Activated naive CD8-positive, alpha-beta T cell treated with anti-CD3 and anti-CD28 coated beads, Interleukin-2, amount 10 ng/mL, durations not matched to agents 7 days and 5 days (primary cell): Measurements from ENCODE around the gene REL. TPM values are rescaled to one million over a fixed set of nuclear protein-coding genes. Genes with fewer than 3 reads are reported as not detected.

Source experiments
- ATAC-seq: fragments of 150-1000 bp; cut with Tn5 transposase; one replicate; pipeline ENCODE4 v1.10.0; 2021; ENCODE audit warnings: low read depth, moderate library complexity
- POLR2A ChIA-PET: fragments of 350-600 bp; sonication (Branson Sonifier 250); formaldehyde crosslinking; loops from one replicate; lab custom pipeline; 2021; ENCODE audit warnings: antibody characterized with exemption; lab: Charles Lee
- DNase-seq: peaks from one replicate; pipeline ENCODE4 v3.0.0; 2021
- H3K27ac Mint-ChIP-seq: one replicate; pipeline ENCODE4 v1.8.0; 2022; ENCODE audit warnings: mild to moderate bottlenecking, mixed read lengths
- H3K27me3 Mint-ChIP-seq: one replicate; pipeline ENCODE4 v1.8.0; 2022; ENCODE audit warnings: mild to moderate bottlenecking, moderate library complexity, mixed read lengths
- H3K36me3 Mint-ChIP-seq: one replicate; pipeline ENCODE4 v1.8.0; 2021; ENCODE audit warnings: mild to moderate bottlenecking, mixed read lengths
- H3K4me1 Mint-ChIP-seq: one replicate; pipeline ENCODE4 v1.8.0; 2021; ENCODE audit warnings: mixed read lengths
- H3K4me3 Mint-ChIP-seq: one replicate; pipeline ENCODE4 v1.8.0; 2022; ENCODE audit warnings: mild to moderate bottlenecking, moderate library complexity, mixed read lengths
- H3K9me3 Mint-ChIP-seq: one replicate; pipeline ENCODE4 v1.8.0; 2021; ENCODE audit warnings: mixed read lengths
- total RNA-seq, 2 experiments: library from RNA; stranded (reverse); gene quantifications; one replicate each; pipeline ENCODE4 v1.2.3, GENCODE V29; 2021

The REL gene
- total RNA-seq, 2 experiments from 2014 or later, result 27.9 to 28.8 TPM

- H3K36me3 Mint-ChIP-seq, result peaks cover 21% of the 10 kb centered on the region
- peaks cover 1% of the 10 kb centered on the region for H3K9me3 Mint-ChIP-seq
- POLR2A ChIA-PET, result no interaction called here
- H3K27me3 Mint-ChIP-seq, result no peaks in the 10 kb centered on the region
- no peak overlapping the region for H3K4me3 Mint-ChIP-seq
- no peak overlapping the region for H3K27ac Mint-ChIP-seq
- ATAC-seq (no peak), DNase-seq (no peak)
- H3K4me1 Mint-ChIP-seq, result peaks cover 9% of the 10 kb centered on the region
Measured at GRCh38 chr2:60945341-60945740, 64.0 kb downstream of the REL start.

- Mint-ChIP-seq H3K4me3 (no peak overlapping the region), H3K36me3 (peaks cover 28% of the 10 kb centered on the region), H3K27ac (no peak overlapping the region), H3K4me1 (peaks cover 9% of the 10 kb centered on the region), H3K9me3 (peaks cover 1% of the 10 kb centered on the region), H3K27me3 (no peaks in the 10 kb centered on the region)
- POLR2A ChIA-PET, result interaction anchor here (0.7 kb wide), 1 partner anchor 13 kb away, joined by 5 read pairs; no protein-coding TSS in a partner anchor
- ATAC-seq, result no peak
- no peak for DNase-seq
Measured at GRCh38 chr2:60947056-60947455, 65.7 kb downstream of the REL start.

GRCh38 chr2:60948161-60948560 is 66.8 kb downstream of the REL start:
- Mint-ChIP-seq H3K4me1 (peaks cover 9% of the 10 kb centered on the region), H3K27ac (no peak overlapping the region), H3K9me3 (peaks cover 1% of the 10 kb centered on the region), H3K27me3 (no peaks in the 10 kb centered on the region), H3K4me3 (no peak overlapping the region), H3K36me3 (peaks cover 28% of the 10 kb centered on the region)
- DNase-seq (no peak), ATAC-seq (no peak)
- POLR2A ChIA-PET, result no interaction called here

GRCh38 chr2:60948926-60949579 is 67.7 kb downstream of the REL start:
- no peak overlapping the region for H3K4me3 Mint-ChIP-seq
- peaks cover 1% of the 10 kb centered on the region for H3K9me3 Mint-ChIP-seq
- no peaks in the 10 kb centered on the region for H3K27me3 Mint-ChIP-seq
- POLR2A ChIA-PET, result interaction anchor here (0.8 kb wide), 1 partner anchor 12 kb away, joined by 3 read pairs; no protein-coding TSS in a partner anchor
- no peak overlapping the region for H3K27ac Mint-ChIP-seq
- ATAC-seq (no peak), DNase-seq (no peak)
- peaks cover 35% of the 10 kb centered on the region for H3K36me3 Mint-ChIP-seq
- H3K4me1 Mint-ChIP-seq, result peaks cover 9% of the 10 kb centered on the region

- no peak overlapping the region for H3K4me3 Mint-ChIP-seq
- no peak overlapping the region for H3K27ac Mint-ChIP-seq
- POLR2A ChIA-PET, result no interaction called here
- no peak for DNase-seq
- H3K4me1 Mint-ChIP-seq, result peaks cover 7% of the 10 kb centered on the region
- no peaks in the 10 kb centered on the region for H3K27me3 Mint-ChIP-seq
- ATAC-seq, result no peak
- no peaks in the 10 kb centered on the region for H3K9me3 Mint-ChIP-seq
- peaks cover 40% of the 10 kb centered on the region for H3K36me3 Mint-ChIP-seq
Measured at GRCh38 chr2:60954139-60954538, 72.8 kb downstream of the REL start.

GRCh38 chr2:60957224-60957623 is 75.8 kb downstream of the REL start:
- Mint-ChIP-seq H3K4me1 (peaks cover 4% of the 10 kb centered on the region), H3K27ac (no peak overlapping the region), H3K9me3 (no peaks in the 10 kb centered on the region), H3K27me3 (no peaks in the 10 kb centered on the region), H3K4me3 (no peak overlapping the region), H3K36me3 (peaks cover 40% of the 10 kb centered on the region)
- DNase-seq, result no peak
- POLR2A ChIA-PET, result no interaction called here
- no peak for ATAC-seq

- H3K9me3 Mint-ChIP-seq, result no peaks in the 10 kb centered on the region
- POLR2A ChIA-PET, result no interaction called here
- no peak overlapping the region for H3K4me3 Mint-ChIP-seq
- no peaks in the 10 kb centered on the region for H3K27me3 Mint-ChIP-seq
- peaks cover 4% of the 10 kb centered on the region for H3K4me1 Mint-ChIP-seq
- DNase-seq (no peak), ATAC-seq (no peak)
- H3K27ac Mint-ChIP-seq, result no peak overlapping the region
- H3K36me3 Mint-ChIP-seq, result peaks cover 42% of the 10 kb centered on the region
Measured at GRCh38 chr2:60957643-60958042, 76.3 kb downstream of the REL start.

GRCh38 chr2:60958361-60958760 is 77.0 kb downstream of the REL start:
- no peaks in the 10 kb centered on the region for H3K9me3 Mint-ChIP-seq
- H3K4me1 Mint-ChIP-seq, result peaks cover 5% of the 10 kb centered on the region
- POLR2A ChIA-PET, result no interaction called here
- no peak overlapping the region for H3K27ac Mint-ChIP-seq
- H3K27me3 Mint-ChIP-seq, result no peaks in the 10 kb centered on the region
- no peak for ATAC-seq
- H3K36me3 Mint-ChIP-seq, result peaks cover 44% of the 10 kb centered on the region
- no peak for DNase-seq
- no peak overlapping the region for H3K4me3 Mint-ChIP-seq

- no peak overlapping the region for H3K4me3 Mint-ChIP-seq
- DNase-seq, result no peak
- peaks cover 5% of the 10 kb centered on the region for H3K4me1 Mint-ChIP-seq
- H3K36me3 Mint-ChIP-seq, result peaks cover 42% of the 10 kb centered on the region
- H3K9me3 Mint-ChIP-seq, result no peaks in the 10 kb centered on the region
- no peak overlapping the region for H3K27ac Mint-ChIP-seq
- no peaks in the 10 kb centered on the region for H3K27me3 Mint-ChIP-seq
- POLR2A ChIA-PET, result no interaction called here
- no peak for ATAC-seq
Measured at GRCh38 chr2:60958800-60959199, 77.4 kb downstream of the REL start.

GRCh38 chr2:60959501-60959900 is 78.1 kb downstream of the REL start:
- ATAC-seq (no peak), DNase-seq (no peak)
- Mint-ChIP-seq H3K4me3 (no peak overlapping the region), H3K36me3 (peaks cover 43% of the 10 kb centered on the region), H3K27ac (no peak overlapping the region), H3K27me3 (no peaks in the 10 kb centered on the region), H3K4me1 (peaks cover 10% of the 10 kb centered on the region), H3K9me3 (peaks cover 3% of the 10 kb centered on the region)
- POLR2A ChIA-PET, result no interaction called here

- POLR2A ChIA-PET, result interaction anchor here (0.5 to 0.6 kb wide), 2 partner anchors 12 to 134 kb away, joined by 3 read pairs; no protein-coding TSS in a partner anchor
- H3K4me1 Mint-ChIP-seq, result peaks cover 19% of the 10 kb centered on the region
- peaks cover 42% of the 10 kb centered on the region for H3K36me3 Mint-ChIP-seq
- no peak for ATAC-seq
- no peak overlapping the region for H3K27ac Mint-ChIP-seq
- no peak overlapping the region for H3K4me3 Mint-ChIP-seq
- peaks cover 3% of the 10 kb centered on the region for H3K9me3 Mint-ChIP-seq
- DNase-seq, result no peak
- no peaks in the 10 kb centered on the region for H3K27me3 Mint-ChIP-seq
Measured at GRCh38 chr2:60960706-60961105, 79.3 kb downstream of the REL start.

GRCh38 chr2:60961457-60961856 is 80.1 kb downstream of the REL start:
- H3K9me3 Mint-ChIP-seq, result peaks cover 3% of the 10 kb centered on the region
- peaks cover 37% of the 10 kb centered on the region for H3K36me3 Mint-ChIP-seq
- peaks cover 24% of the 10 kb centered on the region for H3K4me1 Mint-ChIP-seq
- ATAC-seq (no peak), DNase-seq (no peak)
- POLR2A ChIA-PET, result interaction anchor here (0.5 kb wide), 1 partner anchor 12 kb away, joined by 3 read pairs; no protein-coding TSS in a partner anchor
- no peaks in the 10 kb centered on the region for H3K27me3 Mint-ChIP-seq
- no peak overlapping the region for H3K27ac Mint-ChIP-seq
- H3K4me3 Mint-ChIP-seq, result no peak overlapping the region

GRCh38 chr2:60962528-60962927 is 81.2 kb downstream of the REL start:
- peaks cover 38% of the 10 kb centered on the region for H3K36me3 Mint-ChIP-seq
- peaks cover 32% of the 10 kb centered on the region for H3K4me1 Mint-ChIP-seq
- DNase-seq, result no peak
- peaks cover 3% of the 10 kb centered on the region for H3K9me3 Mint-ChIP-seq
- H3K27me3 Mint-ChIP-seq, result no peaks in the 10 kb centered on the region
- no peak overlapping the region for H3K4me3 Mint-ChIP-seq
- POLR2A ChIA-PET, result no interaction called here
- no peak overlapping the region for H3K27ac Mint-ChIP-seq
- no peak for ATAC-seq

GRCh38 chr2:60963190-60963589 is 81.8 kb downstream of the REL start:
- POLR2A ChIA-PET, result interaction anchor here (0.7 kb wide), 1 partner anchor 22 kb away, joined by 3 read pairs; no protein-coding TSS in a partner anchor
- no peaks in the 10 kb centered on the region for H3K27me3 Mint-ChIP-seq
- peaks cover 32% of the 10 kb centered on the region for H3K4me1 Mint-ChIP-seq
- no peak overlapping the region for H3K4me3 Mint-ChIP-seq
- peaks cover 3% of the 10 kb centered on the region for H3K9me3 Mint-ChIP-seq
- H3K27ac Mint-ChIP-seq, result no peak overlapping the region
- no peak for ATAC-seq
- H3K36me3 Mint-ChIP-seq, result peaks cover 37% of the 10 kb centered on the region
- no peak for DNase-seq
